PC-3 (cell line): ENCODE results near the gene CCDC24. TPM values are rescaled to one million over a fixed set of nuclear protein-coding genes. Genes with fewer than 3 reads are reported as not detected.

Experiments used
- ATAC-seq: fragments of 200-7000 bp; cut with Tn5 transposase; 2 replicates; pipeline ENCODE4 v1.9.1; 2020; ENCODE audit warnings: mild to moderate bottlenecking, moderate library complexity
- BruUV-seq: library from RNA; stranded (reverse); fragments of 400-500 nt; replicated peaks from 2 replicates; lab custom pipeline; 2021; lab: Mats Ljungman, UMichigan
- CTCF ChIA-PET: fragments of 300-600 bp; sonication (Branson Sonifier 250); formaldehyde crosslinking; loops from one replicate; lab custom pipeline; 2022; ENCODE audit warnings: antibody characterized with exemption; lab: Charles Lee
- POLR2A ChIA-PET: fragments of 300-600 bp; sonication (Branson Sonifier 250); formaldehyde crosslinking; loops from one replicate; lab custom pipeline; 2022; ENCODE audit warnings: antibody characterized with exemption; ENCODE audit not compliant: unreplicated experiment; lab: Charles Lee
- DNase-seq: peaks from one replicate; pipeline ENCODE4 v3.0.0-alpha.2; 2015
- H2AFZ ChIP-seq: fragments of 300-600 bp; sonication (generic); 2 replicates; pipeline ENCODE4 v1.6.0; 2016; ENCODE audit warnings: antibody characterized with exemption, low read length
- H3F3A ChIP-seq: fragments of 300-600 bp; sonication (generic); one replicate; pipeline ENCODE4 v1.6.0; 2017; ENCODE audit warnings: antibody characterized with exemption, low read length, control low read depth, mild to moderate bottlenecking; ENCODE audit not compliant: unreplicated experiment
- H3K27ac ChIP-seq: fragments of 300-600 bp; sonication (generic); 2 replicates; pipeline ENCODE4 v1.5.1; 2016; ENCODE audit warnings: mild to moderate bottlenecking, low read length
- H3K27me3 ChIP-seq: fragments of 300-600 bp; sonication (generic); 2 replicates; pipeline ENCODE4 v1.6.1; 2016; ENCODE audit warnings: low read length, mixed read lengths
- H3K36me3 ChIP-seq: fragments of 300-600 bp; sonication (generic); 2 replicates; pipeline ENCODE4 v1.6.1; 2016; ENCODE audit warnings: low read depth, mixed run types, low read length, mixed read lengths
- H3K4me1 ChIP-seq: fragments of 300-600 bp; sonication (generic); 2 replicates; pipeline ENCODE4 v1.5.1; 2016; ENCODE audit warnings: low read length; ENCODE audit not compliant: insufficient read depth
- H3K4me2 ChIP-seq: fragments of 300-600 bp; sonication (generic); 2 replicates; pipeline ENCODE4 v1.6.0; 2016; ENCODE audit warnings: low read length
- H3K4me3 ChIP-seq: fragments of 300-600 bp; sonication (generic); 2 replicates; pipeline ENCODE4 v1.5.1; 2016; ENCODE audit warnings: mild to moderate bottlenecking, low read length, mixed read lengths
- H3K79me2 ChIP-seq: fragments of 300-600 bp; sonication (generic); 2 replicates; pipeline ENCODE4 v1.6.1; 2017; ENCODE audit warnings: low read length, mixed read lengths
- H3K9ac ChIP-seq: fragments of 300-600 bp; sonication (generic); 2 replicates; pipeline ENCODE4 v1.6.0; 2016; ENCODE audit warnings: mild to moderate bottlenecking, low read length
- H3K9me2 ChIP-seq: fragments of 300-600 bp; sonication (generic); replicated peaks from 2 replicates; pipeline ENCODE4 v1.6.1; 2016; ENCODE audit warnings: mixed run types, low read length, mixed read lengths
- H3K9me3 ChIP-seq: fragments of 300-600 bp; sonication (generic); 2 replicates; pipeline ENCODE4 v1.6.1; 2016; ENCODE audit warnings: low read length, mixed read lengths
- H4K20me1 ChIP-seq: fragments of 300-600 bp; sonication (generic); 2 replicates; pipeline ENCODE4 v1.6.1; 2016; ENCODE audit warnings: low read length, mixed read lengths
- EZH2 ChIP-seq: fragments of 300-600 bp; sonication (generic); IDR thresholded peaks from one replicate; pipeline ENCODE4 v1.6.1; 2017; ENCODE audit warnings: antibody characterized with exemption, mild to moderate bottlenecking, low read length; ENCODE audit not compliant: unreplicated experiment
- EZH2phosphoT487 ChIP-seq: fragments of 300-600 bp; sonication (generic); IDR thresholded peaks from 2 replicates; pipeline ENCODE4 v1.6.1; 2018; ENCODE audit warnings: mild to moderate bottlenecking, antibody characterized with exemption, low read length, borderline replicate concordance
- intact Hi-C: fragments of 100-400 bp; cut with micrococcal nuclease; formaldehyde crosslinking; loops from 2 replicates; pipeline ENCODE4 v1.9.0; 2023
- total RNA-seq: library from RNA; depleted of rRNA; stranded (reverse); fragments of >200 nt; gene quantifications from 2 replicates; pipeline ENCODE4 v1.2.3, GENCODE V29; 2014
- TF ChIP-seq, protein P1 (sequence below): fragments of 300-600 bp; sonication (generic); conservative IDR thresholded peaks from 2 replicates; pipeline ENCODE4 v1.5.1; 2017; ENCODE audit warnings: antibody characterized with exemption, low read depth, mild to moderate bottlenecking, low read length

The CCDC24 gene
- total RNA-seq, 1 experiment from 2014 or later: 10.1 TPM

DNA sequence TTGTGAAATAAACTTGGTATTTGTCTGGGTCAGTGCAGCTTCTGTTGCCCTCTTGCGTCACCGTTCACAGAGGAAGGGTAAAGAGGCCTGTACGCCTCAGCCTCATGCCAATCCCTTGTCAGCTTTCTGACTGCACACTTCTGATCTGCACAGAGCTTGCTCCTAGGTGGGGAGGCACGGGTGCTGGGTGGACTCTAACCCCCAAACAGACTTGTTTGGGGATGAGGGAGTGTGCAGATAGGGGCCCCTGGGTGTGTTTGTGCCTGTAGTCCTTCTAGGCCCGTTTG, 13.2 kb upstream of the CCDC24 start:
- ATAC-seq (no peak), DNase-seq (no peak)
- H3K79me2 ChIP-seq: peaks cover 81% of the 10 kb centered on the region
- intact Hi-C loops: no loop called here
- H3K9me3 ChIP-seq: no peaks in the 10 kb centered on the region
- H3K4me2 ChIP-seq: peak overlapping the region; percentile 99
- no peaks in the 10 kb centered on the region for H3K9me2 ChIP-seq
- no TSS peak for BruUV-seq
- no peaks in the 10 kb centered on the region for H3F3A ChIP-seq
- H2AFZ ChIP-seq: no peak overlapping the region
- no peak overlapping the region for H3K27ac ChIP-seq
- ChIA-PET CTCF (interaction anchor here (0.5 kb wide), 1 partner anchor 55 kb away, joined by 3 read pairs; no protein-coding TSS in a partner anchor), POLR2A (no interaction called here)
- H3K36me3 ChIP-seq: peaks cover 30% of the 10 kb centered on the region
- no peak for TF ChIP-seq EZH2
- TF ChIP-seq, protein P1, sequence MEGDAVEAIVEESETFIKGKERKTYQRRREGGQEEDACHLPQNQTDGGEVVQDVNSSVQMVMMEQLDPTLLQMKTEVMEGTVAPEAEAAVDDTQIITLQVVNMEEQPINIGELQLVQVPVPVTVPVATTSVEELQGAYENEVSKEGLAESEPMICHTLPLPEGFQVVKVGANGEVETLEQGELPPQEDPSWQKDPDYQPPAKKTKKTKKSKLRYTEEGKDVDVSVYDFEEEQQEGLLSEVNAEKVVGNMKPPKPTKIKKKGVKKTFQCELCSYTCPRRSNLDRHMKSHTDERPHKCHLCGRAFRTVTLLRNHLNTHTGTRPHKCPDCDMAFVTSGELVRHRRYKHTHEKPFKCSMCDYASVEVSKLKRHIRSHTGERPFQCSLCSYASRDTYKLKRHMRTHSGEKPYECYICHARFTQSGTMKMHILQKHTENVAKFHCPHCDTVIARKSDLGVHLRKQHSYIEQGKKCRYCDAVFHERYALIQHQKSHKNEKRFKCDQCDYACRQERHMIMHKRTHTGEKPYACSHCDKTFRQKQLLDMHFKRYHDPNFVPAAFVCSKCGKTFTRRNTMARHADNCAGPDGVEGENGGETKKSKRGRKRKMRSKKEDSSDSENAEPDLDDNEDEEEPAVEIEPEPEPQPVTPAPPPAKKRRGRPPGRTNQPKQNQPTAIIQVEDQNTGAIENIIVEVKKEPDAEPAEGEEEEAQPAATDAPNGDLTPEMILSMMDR: no peak
- TF ChIP-seq EZH2phosphoT487: no peak
- peak overlapping the region; percentile 86 for H3K4me3 ChIP-seq
- H3K27me3 ChIP-seq: no peaks in the 10 kb centered on the region
- H3K9ac ChIP-seq: peak overlapping the region; percentile 77; the same call in 1 of the 2 replicates
- H4K20me1 ChIP-seq: peaks cover 23% of the 10 kb centered on the region; the same call in 1 of the 2 replicates
- H3K4me1 ChIP-seq: peaks cover 59% of the 10 kb centered on the region

DNA sequence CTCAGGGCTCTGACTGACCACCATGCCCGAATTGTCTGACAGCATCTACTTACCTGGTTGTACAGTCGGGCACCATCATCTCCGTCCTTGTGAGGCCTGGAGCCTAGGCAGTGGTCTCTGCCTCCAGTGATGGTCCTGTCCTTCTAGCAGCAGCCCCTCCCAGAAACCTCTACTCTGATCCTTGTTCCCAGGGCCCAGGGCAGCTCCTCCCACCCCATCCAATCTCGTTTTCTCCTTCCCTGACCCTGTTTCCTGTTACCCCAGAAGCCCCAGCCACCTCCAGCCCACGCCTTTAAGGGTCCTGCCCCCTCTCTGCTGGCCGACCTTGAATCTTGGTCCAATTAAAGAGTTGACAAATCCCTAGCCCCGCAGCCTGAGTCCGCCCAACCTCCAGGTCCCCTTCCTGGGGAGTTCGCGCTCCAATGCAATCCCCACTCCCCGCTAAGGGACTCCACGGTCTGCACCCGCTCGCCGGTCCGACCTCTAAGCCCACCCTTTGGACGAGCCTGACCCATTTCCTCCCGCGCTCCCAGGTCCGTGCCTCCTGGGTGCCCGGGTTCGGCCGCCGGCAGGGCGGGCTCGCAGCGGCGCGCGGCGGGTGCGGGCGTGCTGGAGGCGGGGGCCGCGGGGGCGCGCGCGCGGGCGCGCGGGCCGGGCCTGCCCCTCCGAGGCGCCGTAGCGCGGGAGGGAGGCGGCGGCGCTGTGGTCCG, 12.7 kb upstream of the CCDC24 start, which contains the start of gene B4GALT2:
Gene B4GALT2, plus strand, starts transcription at position 660 of the 710 bp plus-strand sequence. CDS start 1,951 bp downstream, outside the sequence.
- H3K27ac ChIP-seq: peak within 1 kb of the TSS; percentile 66

More for the DNA sequence above, 12.7 kb upstream of the CCDC24 start, which contains the start of gene B4GALT2:
- Histone ChIP-seq H3K79me2 (peaks cover 84% of the 10 kb centered on the region), H3K4me3 (peak within 1 kb of the TSS; percentile 86), H4K20me1 (peaks cover 23% of the 10 kb centered on the region; the same call in 1 of the 2 replicates), H3K9me3 (no peaks in the 10 kb centered on the region), H3K36me3 (peaks cover 26% of the 10 kb centered on the region), H3K4me2 (peak within 1 kb of the TSS; percentile 99), H3K9me2 (no peaks in the 10 kb centered on the region), H3K4me1 (peaks cover 54% of the 10 kb centered on the region), H2AFZ (peak within 1 kb of the TSS; percentile 80), H3F3A (no peaks in the 10 kb centered on the region), H3K27me3 (no peaks in the 10 kb centered on the region), H3K9ac (peak within 1 kb of the TSS; percentile 84)
- POLR2A ChIA-PET: no interaction called here
- TF ChIP-seq, protein P1: no peak
- TF ChIP-seq EZH2phosphoT487 (no peak), EZH2 (no peak)
- intact Hi-C loops: no loop called here
- CTCF ChIA-PET: interaction anchor here (0.5 kb wide), 1 partner anchor 55 kb away, joined by 3 read pairs; no protein-coding TSS in a partner anchor
- DNase-seq (peak; percentile 38), ATAC-seq (peak; percentile 14)
- no TSS peak for BruUV-seq
